ENCODE data around the gene SLC44A2. TPM values are rescaled to one million over a fixed set of nuclear protein-coding genes. Genes with fewer than 3 reads are reported as not detected.

The SLC44A2 gene
- total RNA-seq, 1 experiment from 2014 or later: 6.2 TPM

DNA sequence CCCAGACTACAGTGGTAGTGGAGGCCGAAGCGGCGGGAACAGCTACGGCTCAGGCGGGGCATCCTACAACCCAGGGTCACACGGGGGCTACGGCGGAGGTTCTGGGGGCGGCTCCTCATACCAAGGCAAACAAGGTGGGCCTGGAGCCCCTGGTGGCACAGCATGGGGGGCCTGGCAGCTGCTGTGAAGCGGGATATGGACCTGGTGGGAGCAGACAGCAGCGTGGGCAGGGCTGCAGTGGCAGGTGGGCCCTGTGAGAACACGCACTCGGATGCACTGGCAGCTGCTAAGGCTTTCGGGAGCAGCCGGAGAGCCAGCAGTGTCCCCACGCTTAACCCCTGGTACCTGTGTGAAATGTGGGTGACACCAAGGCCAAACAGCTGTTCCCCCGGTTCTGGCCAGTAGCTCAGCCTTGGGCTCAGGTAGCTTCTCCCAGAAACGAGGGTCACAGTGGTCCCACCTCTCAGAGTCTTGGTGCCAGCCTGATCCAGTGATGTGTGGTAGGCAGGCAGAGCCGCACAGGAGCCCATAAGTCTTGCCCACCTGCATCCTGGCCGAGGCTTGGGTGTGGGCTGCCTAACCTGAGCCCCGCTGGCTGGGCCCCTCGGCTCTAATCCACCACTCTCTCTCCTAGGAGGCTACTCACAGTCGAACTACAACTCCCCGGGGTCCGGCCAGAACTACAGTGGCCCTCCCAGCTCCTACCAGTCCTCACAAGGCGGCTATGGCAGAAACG lies 63.4 kb downstream of the SLC44A2 start:
- Mint-ChIP-seq H3K4me3 (ENCODE audit: unreplicated experiment) (no peak overlapping the region), H3K36me3 (ENCODE audit: insufficient read depth, unreplicated experiment) (peaks cover 82% of the 10 kb centered on the region), H3K27me3 (ENCODE audit: insufficient read depth, unreplicated experiment) (no peaks in the 10 kb centered on the region), H3K27ac (ENCODE audit: low read depth, unreplicated experiment) (no peak overlapping the region), H3K9me3 (ENCODE audit: unreplicated experiment) (no peaks in the 10 kb centered on the region), H3K4me1 (ENCODE audit: insufficient read depth, unreplicated experiment) (no peaks in the 10 kb centered on the region)
- intact Hi-C loops (cut with micrococcal nuclease): no loop called here
- no peak for DNase-seq (ENCODE audit: unreplicated experiment)
- ChIA-PET CTCF (interaction anchor here (0.6 to 2.4 kb wide), 5 partner anchors 11 to 216 kb away, joined by 3 to 16 read pairs (median 4); no protein-coding TSS in a partner anchor), POLR2A (interaction anchor here (0.6 kb wide), 1 partner anchor 12 kb away, joined by 3 read pairs; no protein-coding TSS in a partner anchor)
- TF ChIP-seq, protein P1, sequence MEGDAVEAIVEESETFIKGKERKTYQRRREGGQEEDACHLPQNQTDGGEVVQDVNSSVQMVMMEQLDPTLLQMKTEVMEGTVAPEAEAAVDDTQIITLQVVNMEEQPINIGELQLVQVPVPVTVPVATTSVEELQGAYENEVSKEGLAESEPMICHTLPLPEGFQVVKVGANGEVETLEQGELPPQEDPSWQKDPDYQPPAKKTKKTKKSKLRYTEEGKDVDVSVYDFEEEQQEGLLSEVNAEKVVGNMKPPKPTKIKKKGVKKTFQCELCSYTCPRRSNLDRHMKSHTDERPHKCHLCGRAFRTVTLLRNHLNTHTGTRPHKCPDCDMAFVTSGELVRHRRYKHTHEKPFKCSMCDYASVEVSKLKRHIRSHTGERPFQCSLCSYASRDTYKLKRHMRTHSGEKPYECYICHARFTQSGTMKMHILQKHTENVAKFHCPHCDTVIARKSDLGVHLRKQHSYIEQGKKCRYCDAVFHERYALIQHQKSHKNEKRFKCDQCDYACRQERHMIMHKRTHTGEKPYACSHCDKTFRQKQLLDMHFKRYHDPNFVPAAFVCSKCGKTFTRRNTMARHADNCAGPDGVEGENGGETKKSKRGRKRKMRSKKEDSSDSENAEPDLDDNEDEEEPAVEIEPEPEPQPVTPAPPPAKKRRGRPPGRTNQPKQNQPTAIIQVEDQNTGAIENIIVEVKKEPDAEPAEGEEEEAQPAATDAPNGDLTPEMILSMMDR (IDR thresholded peaks at IDR 0.05; ENCODE audit: unreplicated experiment): no peak
- BruUV-seq (replicated peaks): no TSS peak

DNA sequence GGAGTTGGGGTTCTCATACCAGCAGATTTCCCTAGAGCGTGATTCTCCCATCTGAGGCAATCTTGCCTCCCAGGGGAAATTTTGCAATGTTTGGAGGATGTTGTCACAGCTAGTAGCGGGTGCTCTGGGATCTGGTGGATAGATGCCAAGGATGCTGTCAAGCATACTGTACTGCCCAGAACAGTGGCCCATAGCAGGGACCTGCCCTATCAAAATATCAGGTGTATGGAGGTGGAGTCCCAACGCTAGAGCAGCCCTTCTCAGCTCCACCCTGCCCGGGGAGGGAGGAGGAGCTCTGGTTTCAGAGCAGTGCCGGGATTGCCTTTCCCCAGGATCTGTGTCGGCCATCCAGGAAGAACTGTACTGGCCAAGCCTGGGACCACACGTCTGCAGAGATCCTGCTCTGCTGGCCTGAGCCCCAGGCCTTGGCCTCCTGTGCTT lies 65.0 kb downstream of the SLC44A2 start:
- intact Hi-C loops (cut with micrococcal nuclease): loop anchor here (10.0 kb wide), 1 partner anchor 216 kb away; no protein-coding TSS in a partner anchor
- H3K9me3 Mint-ChIP-seq (ENCODE audit: unreplicated experiment): no peaks in the 10 kb centered on the region
- POLR2A ChIA-PET: interaction anchor here (0.7 kb wide), 1 partner anchor 12 kb away, joined by 4 read pairs; the partner anchor contains the start of gene QTRT1
- peaks cover 2% of the 10 kb centered on the region for H3K4me1 Mint-ChIP-seq (ENCODE audit: insufficient read depth, unreplicated experiment)
- no peaks in the 10 kb centered on the region for H3K27me3 Mint-ChIP-seq (ENCODE audit: insufficient read depth, unreplicated experiment)
- no peak overlapping the region for H3K4me3 Mint-ChIP-seq (ENCODE audit: unreplicated experiment)
- no peak overlapping the region for H3K27ac Mint-ChIP-seq (ENCODE audit: low read depth, unreplicated experiment)
- peak; percentile 77 for DNase-seq (ENCODE audit: unreplicated experiment)
- CTCF ChIA-PET: interaction anchor here (2.4 kb wide), 1 partner anchor 9 kb away, joined by 16 read pairs; no protein-coding TSS in a partner anchor
- no TSS peak for BruUV-seq (replicated peaks)
- peaks cover 66% of the 10 kb centered on the region for H3K36me3 Mint-ChIP-seq (ENCODE audit: insufficient read depth, unreplicated experiment)
- TF ChIP-seq, protein P1 (IDR thresholded peaks at IDR 0.05; ENCODE audit: unreplicated experiment): no peak

DNA sequence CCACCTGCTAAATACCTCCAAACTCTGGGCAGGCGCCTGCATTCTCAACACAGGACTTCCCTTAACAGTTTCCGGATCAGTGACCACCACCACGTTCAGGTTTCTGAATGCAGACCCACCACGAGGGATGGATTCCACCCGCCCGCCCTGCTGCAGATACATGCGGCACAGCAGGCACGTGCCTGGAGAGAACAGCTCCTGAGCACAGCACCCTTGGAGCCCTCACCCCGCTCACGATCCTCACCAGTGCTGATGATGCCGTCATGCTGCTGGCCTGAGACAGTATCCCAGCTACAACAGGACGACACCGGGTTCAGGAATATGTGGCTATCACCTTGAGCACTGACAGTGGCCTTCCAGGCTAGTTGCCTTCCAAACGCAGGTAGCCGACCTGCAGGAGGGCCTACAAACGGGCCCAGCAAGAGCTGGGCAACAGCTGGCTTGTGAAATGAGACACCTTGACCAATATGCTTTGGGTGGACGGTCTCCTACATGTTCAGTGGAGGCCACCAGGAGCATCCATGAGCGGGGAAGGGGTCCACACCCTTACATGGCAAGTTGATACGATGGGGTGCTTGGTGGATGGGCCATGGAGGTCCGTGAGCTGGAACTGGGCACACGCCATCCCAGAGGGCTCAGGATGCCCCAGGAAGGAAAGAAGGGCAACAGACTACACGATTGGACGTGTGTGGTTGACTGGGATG lies 66.0 kb downstream of the SLC44A2 start:
- ChIA-PET POLR2A (no interaction called here), CTCF (interaction anchor here (0.6 kb wide), 1 partner anchor 267 kb away, joined by 3 read pairs; no protein-coding TSS in a partner anchor)
- intact Hi-C loops (cut with micrococcal nuclease): loop anchor here (10.0 kb wide), 1 partner anchor 217 kb away; no protein-coding TSS in a partner anchor
- TF ChIP-seq, protein P1 (IDR thresholded peaks at IDR 0.05; ENCODE audit: unreplicated experiment): no peak
- H3K27ac Mint-ChIP-seq (ENCODE audit: low read depth, unreplicated experiment): no peak overlapping the region
- H3K9me3 Mint-ChIP-seq (ENCODE audit: unreplicated experiment): no peaks in the 10 kb centered on the region
- no peak overlapping the region for H3K4me3 Mint-ChIP-seq (ENCODE audit: unreplicated experiment)
- no peaks in the 10 kb centered on the region for H3K27me3 Mint-ChIP-seq (ENCODE audit: insufficient read depth, unreplicated experiment)
- H3K36me3 Mint-ChIP-seq (ENCODE audit: insufficient read depth, unreplicated experiment): peaks cover 69% of the 10 kb centered on the region
- no TSS peak for BruUV-seq (replicated peaks)
- H3K4me1 Mint-ChIP-seq (ENCODE audit: insufficient read depth, unreplicated experiment): peaks cover 11% of the 10 kb centered on the region
- no peak for DNase-seq (ENCODE audit: unreplicated experiment)

DNA sequence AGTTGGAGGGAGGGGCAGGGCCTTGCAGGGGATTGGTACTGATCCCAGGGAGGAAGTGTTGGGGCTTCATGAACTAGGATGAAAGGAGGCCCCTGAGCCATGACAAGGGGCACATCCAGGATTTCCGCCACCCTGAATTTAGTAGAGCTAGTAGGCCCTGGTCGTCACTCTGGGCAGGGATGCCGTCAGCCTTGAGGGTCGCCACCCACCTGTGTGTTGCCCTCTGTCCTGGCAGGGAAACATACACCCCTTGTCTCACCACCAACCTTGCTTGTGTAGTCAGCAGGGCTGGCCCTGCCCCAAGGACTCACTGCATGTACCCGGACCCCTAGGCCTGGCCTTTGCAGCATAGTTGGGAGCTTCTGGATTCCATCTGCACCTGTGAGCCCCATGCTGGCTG lies 66.5 kb downstream of the SLC44A2 start:
- H3K9me3 Mint-ChIP-seq (ENCODE audit: unreplicated experiment): no peaks in the 10 kb centered on the region
- peaks cover 65% of the 10 kb centered on the region for H3K36me3 Mint-ChIP-seq (ENCODE audit: insufficient read depth, unreplicated experiment)
- no peak overlapping the region for H3K27ac Mint-ChIP-seq (ENCODE audit: low read depth, unreplicated experiment)
- ChIA-PET CTCF (interaction anchor here (0.5 to 1.2 kb wide), 4 partner anchors 20 to 268 kb away, joined by 3 read pairs; no protein-coding TSS in a partner anchor), POLR2A (interaction anchor here (1.0 kb wide), 1 partner anchor 405 kb away, joined by 3 read pairs; the partner anchor contains the start of gene ICAM4)
- H3K4me1 Mint-ChIP-seq (ENCODE audit: insufficient read depth, unreplicated experiment): peaks cover 11% of the 10 kb centered on the region
- intact Hi-C loops (cut with micrococcal nuclease): loop anchor here (10.0 kb wide), 1 partner anchor 217 kb away; no protein-coding TSS in a partner anchor
- TF ChIP-seq, protein P1 (IDR thresholded peaks at IDR 0.05; ENCODE audit: unreplicated experiment): no peak
- DNase-seq (ENCODE audit: unreplicated experiment): no peak
- H3K27me3 Mint-ChIP-seq (ENCODE audit: insufficient read depth, unreplicated experiment): no peaks in the 10 kb centered on the region
- no peak overlapping the region for H3K4me3 Mint-ChIP-seq (ENCODE audit: unreplicated experiment)
- TSS peak; percentile 1 for BruUV-seq (replicated peaks)

All from MCF 10A (cell line).